Neural progenitor cell (in vitro differentiated cells): ENCODE results near the gene PRDX2.

Experiments used
- EZH2 ChIP-seq: fragments of 200-600 bp; sonication (generic); IDR thresholded peaks from 2 replicates; pipeline ENCODE4 v1.6.1; 2017; ENCODE audit warnings: antibody characterized with exemption, mild to moderate bottlenecking, moderate library complexity
- EZH2phosphoT487 ChIP-seq: fragments of 200-600 bp; sonication (generic); IDR thresholded peaks from 2 replicates; pipeline ENCODE4 v1.6.1; 2017; ENCODE audit warnings: antibody characterized with exemption
- TF ChIP-seq, protein P1 (sequence below): fragments of 200-600 bp; sonication (generic); IDR thresholded peaks from 2 replicates; pipeline ENCODE4 v1.5.1; 2017; ENCODE audit warnings: antibody characterized with exemption, mild to moderate bottlenecking

GRCh38 chr19:12843328-12843727 is 41.7 kb upstream of the PRDX2 start:
- TF ChIP-seq, protein P1, sequence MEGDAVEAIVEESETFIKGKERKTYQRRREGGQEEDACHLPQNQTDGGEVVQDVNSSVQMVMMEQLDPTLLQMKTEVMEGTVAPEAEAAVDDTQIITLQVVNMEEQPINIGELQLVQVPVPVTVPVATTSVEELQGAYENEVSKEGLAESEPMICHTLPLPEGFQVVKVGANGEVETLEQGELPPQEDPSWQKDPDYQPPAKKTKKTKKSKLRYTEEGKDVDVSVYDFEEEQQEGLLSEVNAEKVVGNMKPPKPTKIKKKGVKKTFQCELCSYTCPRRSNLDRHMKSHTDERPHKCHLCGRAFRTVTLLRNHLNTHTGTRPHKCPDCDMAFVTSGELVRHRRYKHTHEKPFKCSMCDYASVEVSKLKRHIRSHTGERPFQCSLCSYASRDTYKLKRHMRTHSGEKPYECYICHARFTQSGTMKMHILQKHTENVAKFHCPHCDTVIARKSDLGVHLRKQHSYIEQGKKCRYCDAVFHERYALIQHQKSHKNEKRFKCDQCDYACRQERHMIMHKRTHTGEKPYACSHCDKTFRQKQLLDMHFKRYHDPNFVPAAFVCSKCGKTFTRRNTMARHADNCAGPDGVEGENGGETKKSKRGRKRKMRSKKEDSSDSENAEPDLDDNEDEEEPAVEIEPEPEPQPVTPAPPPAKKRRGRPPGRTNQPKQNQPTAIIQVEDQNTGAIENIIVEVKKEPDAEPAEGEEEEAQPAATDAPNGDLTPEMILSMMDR, result no peak
- TF ChIP-seq EZH2 (no peak), EZH2phosphoT487 (no peak)
